GM19239 (cell line): ENCODE data around the gene SNTG2.
"Not testable (repeated sequence)": the region's sequence is repeated elsewhere in the genome, so short reads cannot be mapped to it uniquely, and the experiment has no call there.

Source experiments
- DNase-seq: peaks from one replicate; pipeline ENCODE4 v3.0.0; 2011; ENCODE audit warnings: low spot score; ENCODE audit not compliant: insufficient read length
- FAIRE-seq: peaks from 2 replicates; lab custom pipeline; 2011; peaks lifted over from hg19 to GRCh38; lab: Jason Lieb, UNC

The SNTG2 gene

DNA sequence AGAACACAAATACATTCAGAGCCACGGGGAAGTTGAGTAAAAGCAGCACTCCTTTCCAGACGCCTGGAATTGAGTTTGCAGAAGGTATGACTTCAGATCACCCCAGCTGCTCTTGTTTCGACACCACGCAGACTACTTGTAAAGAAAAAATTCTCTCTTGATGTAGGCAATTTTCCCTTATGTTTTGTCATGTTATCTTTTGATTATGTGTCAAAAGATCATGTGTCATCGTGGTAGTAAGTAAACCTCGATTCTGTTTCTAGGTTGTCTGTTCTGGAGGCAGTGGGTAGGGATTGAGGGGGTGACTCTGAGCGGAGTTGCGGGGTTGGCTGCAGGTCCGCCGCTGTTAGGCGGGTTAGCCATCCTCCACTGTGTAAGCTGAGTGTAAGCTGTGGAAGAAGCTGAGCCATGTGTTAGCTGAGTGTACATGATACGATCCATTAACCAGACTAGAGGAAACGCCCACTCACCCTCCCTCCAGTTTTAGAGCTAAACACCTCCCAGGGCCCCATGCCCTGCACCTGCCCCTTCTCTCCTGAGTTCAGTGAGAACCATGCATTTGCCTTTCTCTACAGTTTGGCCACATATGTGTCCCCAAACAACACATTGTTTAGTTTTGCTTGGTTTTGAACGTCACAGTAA is 181.8 kb downstream of the SNTG2 start:
- DNase-seq = no peak
- FAIRE-seq = no peak

- not testable (repeated sequence) for FAIRE-seq, DNase-seq
These were observed 183.2 kb downstream of the SNTG2 start for GRCh38 chr2:1133896-1134295.

- no peak for FAIRE-seq
- no peak for DNase-seq
These were observed 184.0 kb downstream of the SNTG2 start for GRCh38 chr2:1134629-1135028.

- FAIRE-seq (no peak), DNase-seq (no peak)
These were observed 185.4 kb downstream of the SNTG2 start for GRCh38 chr2:1136067-1136466.

DNA sequence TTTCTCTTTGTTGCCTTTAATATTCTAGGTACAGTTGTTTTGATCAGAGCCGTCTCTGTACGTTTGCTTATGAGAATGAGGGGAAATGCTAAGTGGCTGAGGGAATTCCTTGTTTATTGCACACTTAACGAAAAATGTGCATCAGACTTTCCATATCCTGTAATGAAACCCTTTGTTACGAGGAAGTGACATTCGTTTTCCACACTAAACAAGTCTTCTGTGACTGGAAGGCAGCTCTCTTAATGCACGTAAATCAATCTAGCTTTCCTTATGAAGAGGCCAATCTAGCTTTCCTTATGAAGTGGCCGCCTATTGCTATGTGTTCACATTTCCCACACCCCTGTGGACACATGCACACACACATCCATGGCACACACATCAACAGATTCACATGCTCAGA is 186.2 kb downstream of the SNTG2 start:
- no peak for FAIRE-seq
- no peak for DNase-seq

DNA sequence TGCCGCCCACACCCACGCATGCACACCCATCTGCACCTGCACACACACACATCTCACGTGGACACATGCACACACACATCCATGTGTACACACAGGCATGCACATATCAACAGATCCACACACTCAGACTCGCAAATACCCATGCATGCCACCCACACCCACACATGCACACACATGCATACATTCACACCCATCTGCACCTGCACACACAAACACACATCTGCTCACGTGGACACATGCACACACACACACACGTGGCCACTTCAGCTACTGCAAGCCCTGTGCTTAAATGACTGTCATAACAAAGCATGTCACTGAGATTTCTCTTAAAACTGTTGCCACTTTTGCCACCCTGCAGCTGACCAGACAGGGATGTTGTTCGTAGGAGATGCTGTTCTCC is 186.6 kb downstream of the SNTG2 start:
- DNase-seq (no peak), FAIRE-seq (no peak)

GRCh38 chr2:1137913-1138391 is 187.3 kb downstream of the SNTG2 start:
- FAIRE-seq (no peak), DNase-seq (no peak)

- FAIRE-seq = peak; percentile 8
- DNase-seq = peak; percentile 14
These were observed 189.8 kb downstream of the SNTG2 start for GRCh38 chr2:1140389-1141003.

DNA sequence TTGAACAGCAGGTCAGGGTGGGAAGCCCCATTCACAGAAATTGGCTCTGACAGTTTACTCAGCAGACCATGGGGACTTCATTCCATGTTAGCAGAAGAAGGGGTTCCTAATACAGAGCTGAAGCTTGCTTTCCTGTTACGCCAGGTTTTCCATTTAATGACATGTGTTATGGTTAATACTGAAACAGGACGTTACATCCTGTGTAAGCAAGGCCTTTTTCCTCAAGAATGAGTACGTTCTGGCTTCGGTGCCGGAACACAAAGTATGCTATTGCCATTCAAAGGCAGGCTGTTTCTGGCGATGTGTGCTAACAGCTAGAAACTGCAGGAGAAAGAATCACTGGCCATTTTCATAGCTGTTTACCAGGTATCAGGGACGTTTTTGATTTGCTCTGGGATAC is 190.4 kb downstream of the SNTG2 start:
- DNase-seq (no peak), FAIRE-seq (no peak)

- FAIRE-seq (no peak), DNase-seq (no peak)
These were observed 192.5 kb downstream of the SNTG2 start for GRCh38 chr2:1143129-1143528.

DNA sequence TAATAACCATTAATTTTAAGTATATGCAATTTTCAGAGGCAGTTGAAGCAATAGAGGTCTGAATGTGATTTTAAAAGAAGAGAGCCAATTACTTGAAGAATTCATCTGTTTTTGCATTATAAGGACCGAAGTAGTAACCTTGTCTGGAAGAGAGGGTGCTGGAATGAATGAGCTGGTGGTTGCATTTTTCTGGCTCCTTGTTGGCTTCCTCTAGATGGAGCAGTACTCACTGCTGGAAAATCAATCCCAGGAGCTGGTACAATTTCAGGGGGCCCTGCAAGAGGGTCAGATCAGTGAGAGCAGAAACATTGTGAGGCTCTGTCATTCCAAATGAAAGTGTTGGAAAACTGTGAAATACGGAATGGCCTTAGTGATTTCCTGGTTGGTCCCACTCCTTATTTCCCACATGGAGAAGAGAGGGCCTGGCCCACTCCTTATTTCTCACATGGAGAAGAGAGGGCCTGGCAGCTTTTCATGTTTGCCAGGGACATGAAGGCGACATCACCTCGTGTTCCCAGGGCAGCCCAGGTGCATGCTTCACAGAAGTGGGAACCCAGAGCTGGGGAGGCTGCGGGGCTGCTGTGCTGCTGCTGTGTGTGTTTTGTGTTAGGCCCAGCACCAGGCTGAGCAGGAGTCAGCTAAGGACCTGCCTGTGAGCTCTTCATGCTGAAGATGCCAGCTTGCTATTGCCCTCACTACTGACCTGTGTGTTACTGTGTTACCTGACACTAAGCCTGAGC is 197.4 kb downstream of the SNTG2 start:
- no peak for FAIRE-seq
- DNase-seq = no peak

DNA sequence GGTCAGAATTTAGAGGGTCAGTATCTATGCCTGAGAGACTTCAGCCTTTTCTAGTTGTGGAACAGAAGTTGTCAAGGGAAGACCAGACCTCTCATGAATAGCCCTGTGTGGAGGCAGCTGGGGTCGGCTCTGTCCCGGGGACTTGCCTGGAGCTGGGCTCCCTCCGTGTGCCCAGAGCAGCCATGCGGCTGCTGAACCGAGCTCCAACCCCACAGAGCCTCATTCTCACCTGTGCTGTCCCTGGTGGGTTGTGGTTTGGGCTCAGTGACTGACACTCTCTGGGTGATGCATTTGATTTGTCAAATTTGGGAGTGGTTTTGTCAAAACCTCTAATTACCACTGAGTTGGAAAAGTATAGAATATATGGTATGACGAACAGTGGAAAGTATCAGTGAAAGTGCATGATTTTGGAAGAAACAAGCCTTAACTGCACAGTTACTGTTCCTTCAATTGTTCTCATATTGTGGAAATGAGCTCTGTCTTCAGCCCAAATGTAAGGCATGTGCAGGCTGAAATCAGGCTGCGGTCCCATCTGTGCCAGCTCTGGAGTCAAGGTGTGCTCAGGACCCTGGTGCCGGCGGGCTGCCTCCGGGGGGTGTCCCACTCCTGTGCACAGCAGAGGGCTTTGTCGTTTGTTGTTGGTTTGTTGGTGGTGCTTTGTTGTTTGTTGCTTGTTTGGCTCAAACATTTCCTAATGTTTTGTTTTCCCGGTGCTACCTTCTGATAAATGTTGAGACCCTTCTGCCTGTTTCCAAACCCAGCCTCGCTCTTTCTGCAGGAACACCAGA is 200.3 kb downstream of the SNTG2 start:
- FAIRE-seq (no peak), DNase-seq (no peak)

DNA sequence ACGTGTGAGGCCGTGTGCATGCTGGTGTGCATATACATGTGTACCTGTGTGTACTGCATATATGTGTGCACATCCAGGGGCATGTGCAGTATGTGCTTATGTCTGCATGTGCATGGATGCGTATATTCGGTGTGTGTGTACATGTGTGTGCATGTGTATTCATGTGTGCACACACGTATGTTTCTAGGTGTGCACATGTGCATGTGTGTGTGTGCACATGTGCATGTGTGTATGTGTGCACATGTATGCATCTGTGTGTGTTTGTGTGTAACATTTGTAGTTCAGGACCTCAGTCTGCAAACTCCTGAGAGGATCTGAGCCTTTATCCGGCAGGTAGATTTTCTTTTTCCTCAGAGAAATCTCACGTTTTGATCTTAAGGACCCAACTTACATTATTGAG is 201.7 kb downstream of the SNTG2 start:
- DNase-seq (no peak), FAIRE-seq (no peak)

DNA sequence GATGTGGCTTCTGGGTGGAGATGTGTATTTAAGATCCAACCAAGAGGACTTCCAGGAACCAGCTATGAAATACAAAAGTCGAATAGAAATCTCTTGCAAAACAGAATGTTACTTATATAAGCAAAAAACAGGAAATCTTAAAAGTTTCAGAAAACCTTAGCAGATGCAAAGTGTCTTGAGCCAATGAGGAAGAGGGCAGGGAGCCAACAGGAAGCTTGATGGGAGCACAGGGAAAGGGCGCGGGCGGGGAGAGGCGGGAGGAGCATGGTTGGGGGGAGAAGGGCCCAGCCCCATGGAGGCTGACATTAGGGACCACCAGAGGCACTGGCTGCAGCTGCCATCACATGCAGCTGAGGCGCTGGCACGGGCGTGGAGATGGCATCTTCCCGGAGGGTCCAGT is 203.3 kb downstream of the SNTG2 start:
- FAIRE-seq = no peak
- DNase-seq = no peak

DNA sequence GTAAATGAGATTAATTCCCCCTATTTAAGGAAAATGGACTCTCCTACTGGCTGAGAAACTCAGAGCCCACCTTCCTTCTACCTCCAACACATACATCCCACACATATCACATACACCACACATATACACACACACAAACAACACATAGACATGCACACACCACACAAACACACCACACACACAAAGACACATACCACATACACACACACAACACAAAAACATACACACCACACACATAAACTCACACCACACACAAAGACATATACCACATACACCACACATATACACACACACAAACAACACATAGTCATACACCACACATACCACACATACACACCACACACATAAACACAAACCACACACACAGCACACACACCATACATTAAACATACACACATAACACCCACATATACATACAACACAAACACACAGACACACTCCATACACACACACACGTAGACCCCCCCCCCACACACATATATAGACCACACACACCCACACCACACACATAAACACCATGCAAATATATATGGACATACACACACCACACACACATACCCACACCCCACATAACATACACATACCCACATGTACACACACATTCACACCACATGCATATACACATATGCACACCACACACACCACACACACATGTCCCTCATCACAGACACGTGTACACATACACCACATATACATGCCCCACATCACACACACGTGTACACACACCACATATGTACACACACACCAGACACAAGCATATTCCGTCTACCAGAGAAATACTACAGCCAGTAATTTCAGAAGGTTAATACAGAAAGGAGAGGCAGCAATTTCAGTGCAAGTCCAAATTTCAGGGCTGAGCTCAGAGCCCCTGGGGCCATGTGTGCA is 204.3 kb downstream of the SNTG2 start:
- no peak for FAIRE-seq
- DNase-seq = no peak

DNA sequence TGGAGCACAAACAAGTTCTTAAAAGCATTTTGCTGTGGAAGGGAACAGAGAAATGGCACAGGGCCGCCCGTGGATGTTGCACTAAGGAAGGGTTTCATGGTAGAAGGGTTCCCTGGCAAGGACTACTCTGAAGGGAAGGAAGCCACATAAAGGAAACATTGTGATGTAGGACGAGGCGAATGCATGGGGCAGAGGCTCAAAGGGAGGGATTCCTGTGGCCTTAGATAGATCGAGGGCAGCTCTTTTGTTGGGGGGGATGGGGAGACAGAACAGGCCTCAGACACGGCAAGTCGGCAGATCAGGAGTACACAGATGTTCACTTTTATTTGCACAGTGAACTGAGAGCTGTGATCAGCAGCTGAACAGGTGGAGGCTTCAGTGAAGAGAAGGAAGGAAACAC is 205.4 kb downstream of the SNTG2 start:
- no peak for DNase-seq
- no peak for FAIRE-seq

DNA sequence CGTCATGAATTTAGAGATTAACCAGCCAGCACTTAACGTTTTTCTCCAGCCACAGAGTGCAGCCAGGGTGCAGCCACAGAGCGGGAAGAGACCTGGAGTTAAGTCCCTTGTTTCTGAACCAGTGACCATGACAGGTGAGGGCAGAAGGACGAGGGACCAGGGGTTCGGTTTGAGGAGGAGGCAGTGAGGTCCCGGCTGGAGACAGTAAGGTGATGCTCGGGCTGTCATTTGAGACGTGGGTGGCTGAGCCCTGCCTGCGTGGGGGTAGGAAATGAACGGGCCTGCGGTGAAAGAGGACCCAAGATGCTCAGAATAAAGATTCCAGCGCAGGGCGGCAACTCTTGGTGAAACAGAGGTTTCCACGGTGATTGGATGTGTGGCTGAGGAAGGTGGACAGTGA is 205.9 kb downstream of the SNTG2 start:
- FAIRE-seq (no peak), DNase-seq (no peak)

GRCh38 chr2:1157107-1157506 is 206.5 kb downstream of the SNTG2 start:
- no peak for FAIRE-seq
- DNase-seq = no peak

GRCh38 chr2:1159013-1159412 is 208.4 kb downstream of the SNTG2 start:
- FAIRE-seq = no peak
- no peak for DNase-seq

- FAIRE-seq = no peak
- DNase-seq = no peak
These were observed 211.6 kb downstream of the SNTG2 start for GRCh38 chr2:1162246-1162645.
